K562 (cell line): ENCODE data around the gene PSMA1. TPM values are rescaled to one million over a fixed set of nuclear protein-coding genes. Genes with fewer than 3 reads are reported as not detected.

ENCODE experiments used
- E2F5 ChIP-seq: sonication (generic); formaldehyde crosslinking; IDR thresholded peaks from 2 replicates; pipeline ENCODE4 v1.8.0; 2022; ENCODE audit warnings: mild to moderate bottlenecking, missing genetic modification reagents
- ELF2 ChIP-seq: fragments of 250-450 bp; sonication (Bioruptor Pico); IDR thresholded peaks from 2 replicates; pipeline ENCODE4 v1.5.0; 2021; ENCODE audit warnings: mild to moderate bottlenecking
- ELK1 ChIP-seq: sonication (generic); formaldehyde crosslinking; IDR thresholded peaks from 2 replicates; pipeline ENCODE4 v1.8.1; 2022; ENCODE audit warnings: missing genetic modification reagents
- HDAC1 ChIP-seq, 2 experiments: fragments of 450-650 bp; IDR thresholded peaks; 2 replicates each; pipeline ENCODE4 v1.6.1; 2016 to 2017; ENCODE audit warnings: inconsistent platforms in 1 of 2, mild to moderate bottlenecking in 1 of 2, moderate library complexity in 1 of 2
- HDAC8 ChIP-seq: fragments of 450-650 bp; IDR thresholded peaks from 2 replicates; pipeline ENCODE4 v1.6.1; 2016; ENCODE audit warnings: mild to moderate bottlenecking, missing genetic modification characterization, moderate library complexity, missing compliant biosample characterization
- KDM2B ChIP-seq: fragments of 250-450 bp; sonication (Bioruptor Pico); IDR thresholded peaks from 2 replicates; pipeline ENCODE4 v1.8.0; 2021; ENCODE audit warnings: mild to moderate bottlenecking, moderate library complexity
- MCM3 ChIP-seq: fragments of 450-650 bp; IDR thresholded peaks from 2 replicates; pipeline ENCODE4 v1.6.1; 2016
- MTF1 ChIP-seq: fragments of 250-450 bp; sonication (Bioruptor Pico); IDR thresholded peaks from 2 replicates; pipeline ENCODE4 v1.9.0; 2021; ENCODE audit warnings: moderate library complexity, mild to moderate bottlenecking, inconsistent platforms, borderline replicate concordance
- NFIC ChIP-seq: fragments of 450-650 bp; IDR thresholded peaks from 2 replicates; pipeline ENCODE4 v1.6.1; 2017; ENCODE audit warnings: mild to moderate bottlenecking, inconsistent platforms
- NFXL1 ChIP-seq: fragments of 450-650 bp; formaldehyde crosslinking; IDR thresholded peaks from 2 replicates; pipeline ENCODE4 v1.4.0; 2021; ENCODE audit warnings: mild to moderate bottlenecking
- ZBTB11 ChIP-seq, 3 experiments: fragments of 200-800 bp in 1 of 3; fragments of 250-450 bp in 1 of 3; fragments of 450-650 bp in 1 of 3; sonication (Bioruptor Pico) in 1 of 3; sonication (Bioruptor generic) in 1 of 3; formaldehyde crosslinking in 1 of 3; IDR thresholded peaks; 2 replicates each; pipeline versions ENCODE4 v1.6.1 to v1.8.0; 2016 to 2022; ENCODE audit warnings: mild to moderate bottlenecking in 2 of 3, missing genetic modification characterization in 2 of 3, missing compliant biosample characterization in 1 of 3, moderate library complexity in 1 of 3
- ZNF518B ChIP-seq: fragments of 250-450 bp; sonication (Bioruptor Pico); IDR thresholded peaks from 2 replicates; pipeline ENCODE4 v1.5.0; 2021; ENCODE audit warnings: mild to moderate bottlenecking, moderate library complexity
- ZNF764 ChIP-seq: fragments of 250-450 bp; sonication (Bioruptor Pico); IDR thresholded peaks from 2 replicates; pipeline ENCODE4 v1.4.0; 2020; ENCODE audit warnings: low read depth, mild to moderate bottlenecking, moderate library complexity
- polyA plus RNA-seq, 8 experiments: library from polyadenylated mRNA; depleted of rRNA in 4 of 8; stranded (reverse) in 5 of 8; unstranded in 3 of 8; fragments of >200 nt; fragmentation: Nextera tagmentation in 2 of 8; fragmentation: Illumina TruSeq in 1 of 8; extraction: Ambion mirVana in 2 of 8; extraction: Trizol in 1 of 8; gene quantifications; 2 replicates each; pipeline versions ENCODE4 v1.2.1 to v1.2.3, GENCODE V29; 2011 to 2014; ENCODE audit warnings: inconsistent platforms in 1 of 8, missing spikeins in 1 of 8
- total RNA-seq, 7 experiments: library from RNA; depleted of rRNA in 6 of 7; stranded (reverse); fragments of >200 nt in 6 of 7; fragmentation: Illumina TruSeq in 2 of 7; extraction: Trizol in 2 of 7; gene quantifications; 2 replicates each; pipeline versions ENCODE4 v1.2.1 to v1.2.3, GENCODE V29; 2011 to 2021; ENCODE audit warnings: low replicate concordance in 1 of 7
- TF ChIP-seq, protein P1 (sequence below): sonication (generic); formaldehyde crosslinking; IDR thresholded peaks from 2 replicates; pipeline ENCODE4 v1.8.0; 2023; ENCODE audit warnings: mild to moderate bottlenecking, missing genetic modification reagents
- TF ChIP-seq, protein P2 (sequence below), 2 experiments: fragments of 450-650 bp; conservative IDR thresholded peaks; 2 replicates each; pipeline ENCODE4 v1.6.1; 2017; ENCODE audit warnings: mild to moderate bottlenecking in 2 of 2, moderate library complexity in 2 of 2

The PSMA1 gene
- total and polyA plus RNA-seq, 9 of the 15 experiments (the other 6 are each of a cell fraction or from before 2014, with no cell fraction given): 283 to 1,007 (median 424) TPM

- TF ChIP-seq E2F5 (CRISPR knock-in tag) (no peak), ELF2 (CRISPR knock-in tag) (peak; percentile 67; the same call in 1 of the 2 replicates), HDAC1 (IDR thresholded peaks at IDR 0.05) (0 out of 4 replicates have a peak, but pooled peaks of 1 of the 2 experiments have one; percentile 54), MTF1 (no peak), HDAC8 (tag) (no peak), KDM2B (CRISPR knock-in tag) (no peak), ZBTB11 (CRISPR knock-in tag; IDR thresholded peaks at IDR 0.05) (0 out of 6 replicates have a peak, but pooled peaks of 1 of the 3 experiments have one; percentile 15), ZNF518B (CRISPR knock-in tag) (no peak), ELK1 (no peak), NFXL1 (CRISPR knock-in tag) (0 out of 2 replicates have a peak, but pooled peaks have one; percentile 56), MCM3 (no peak), ZNF764 (CRISPR knock-in tag) (no peak), NFIC (peak; percentile 60; the same call in 1 of the 2 replicates)
- TF ChIP-seq, protein P1, sequence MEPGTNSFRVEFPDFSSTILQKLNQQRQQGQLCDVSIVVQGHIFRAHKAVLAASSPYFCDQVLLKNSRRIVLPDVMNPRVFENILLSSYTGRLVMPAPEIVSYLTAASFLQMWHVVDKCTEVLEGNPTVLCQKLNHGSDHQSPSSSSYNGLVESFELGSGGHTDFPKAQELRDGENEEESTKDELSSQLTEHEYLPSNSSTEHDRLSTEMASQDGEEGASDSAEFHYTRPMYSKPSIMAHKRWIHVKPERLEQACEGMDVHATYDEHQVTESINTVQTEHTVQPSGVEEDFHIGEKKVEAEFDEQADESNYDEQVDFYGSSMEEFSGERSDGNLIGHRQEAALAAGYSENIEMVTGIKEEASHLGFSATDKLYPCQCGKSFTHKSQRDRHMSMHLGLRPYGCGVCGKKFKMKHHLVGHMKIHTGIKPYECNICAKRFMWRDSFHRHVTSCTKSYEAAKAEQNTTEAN (CRISPR knock-in tag): no peak
- TF ChIP-seq, protein P2, sequence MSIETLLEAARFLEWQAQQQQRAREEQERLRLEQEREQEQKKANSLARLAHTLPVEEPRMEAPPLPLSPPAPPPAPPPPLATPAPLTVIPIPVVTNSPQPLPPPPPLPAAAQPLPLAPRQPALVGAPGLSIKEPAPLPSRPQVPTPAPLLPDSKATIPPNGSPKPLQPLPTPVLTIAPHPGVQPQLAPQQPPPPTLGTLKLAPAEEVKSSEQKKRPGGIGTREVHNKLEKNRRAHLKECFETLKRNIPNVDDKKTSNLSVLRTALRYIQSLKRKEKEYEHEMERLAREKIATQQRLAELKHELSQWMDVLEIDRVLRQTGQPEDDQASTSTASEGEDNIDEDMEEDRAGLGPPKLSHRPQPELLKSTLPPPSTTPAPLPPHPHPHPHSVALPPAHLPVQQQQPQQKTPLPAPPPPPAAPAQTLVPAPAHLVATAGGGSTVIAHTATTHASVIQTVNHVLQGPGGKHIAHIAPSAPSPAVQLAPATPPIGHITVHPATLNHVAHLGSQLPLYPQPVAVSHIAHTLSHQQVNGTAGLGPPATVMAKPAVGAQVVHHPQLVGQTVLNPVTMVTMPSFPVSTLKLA (conservative IDR thresholded peaks at IDR 0.05): 0 out of 4 replicates have a peak, but pooled peaks of 1 of the 2 experiments have one; percentile 3
These were observed 20.0 kb downstream of the PSMA1 start (continued) for GRCh38 chr11:14500181-14500651.
